Measurements from ENCODE around the gene ORC2.
A peak's percentile ranks its signal among the peaks of the same experiment; 100 is the strongest.
"Not testable (repeated sequence)": the region's sequence is repeated elsewhere in the genome, so short reads cannot be mapped to it uniquely, and the experiment has no call there.

ORC2 gene

DNA sequence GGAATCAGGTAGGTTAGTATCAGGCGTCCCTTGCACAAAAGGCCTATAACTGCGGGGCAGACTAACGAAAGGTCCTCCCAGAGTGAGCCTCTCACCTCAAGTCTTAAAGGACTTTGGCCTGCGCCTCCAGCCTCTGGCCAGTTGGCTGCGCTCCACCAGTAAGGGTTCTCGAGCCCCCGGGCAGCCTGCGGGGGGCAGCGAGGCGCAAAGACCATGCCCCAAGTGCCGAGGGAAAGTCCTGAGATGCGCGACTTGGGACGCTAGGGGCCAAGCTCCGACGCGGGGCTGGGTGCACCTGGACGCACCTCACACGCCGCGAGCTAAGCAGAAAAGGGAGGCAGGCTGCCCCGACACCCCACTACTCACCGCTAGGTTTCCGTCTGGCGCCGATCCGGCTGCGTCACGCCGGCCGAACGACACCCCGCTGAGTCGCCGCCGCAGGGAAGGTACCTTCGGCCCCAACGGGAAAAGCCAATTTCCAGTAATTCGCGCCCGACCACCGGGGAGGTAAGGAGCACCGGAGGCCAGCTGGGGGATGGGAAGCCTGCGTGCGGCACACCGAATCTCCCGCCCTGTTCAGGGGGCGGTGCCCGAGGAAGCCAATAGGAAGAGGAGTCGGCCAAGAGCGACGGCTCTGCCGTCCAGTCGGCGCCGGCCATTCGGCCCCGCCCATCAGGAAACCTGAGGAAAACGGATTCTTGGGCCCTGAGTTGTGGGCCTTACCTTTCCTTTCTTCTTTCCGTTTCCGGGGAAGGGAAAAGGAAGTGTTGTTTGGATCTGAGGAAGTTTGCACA is at the start of gene ORC2:
Gene ORC2 (minus strand): TSS at position 537 of the 794 bp plus-strand sequence. CDS start 5,537 bp downstream, outside the sequence.
- DNase-seq, result peak; percentile 88 to 99 (median 92)
- intact Hi-C loops (cut with DNase I), result loop anchor here (5.0 kb wide), 1 partner anchor 104 kb away; no protein-coding TSS in a partner anchor

DNA sequence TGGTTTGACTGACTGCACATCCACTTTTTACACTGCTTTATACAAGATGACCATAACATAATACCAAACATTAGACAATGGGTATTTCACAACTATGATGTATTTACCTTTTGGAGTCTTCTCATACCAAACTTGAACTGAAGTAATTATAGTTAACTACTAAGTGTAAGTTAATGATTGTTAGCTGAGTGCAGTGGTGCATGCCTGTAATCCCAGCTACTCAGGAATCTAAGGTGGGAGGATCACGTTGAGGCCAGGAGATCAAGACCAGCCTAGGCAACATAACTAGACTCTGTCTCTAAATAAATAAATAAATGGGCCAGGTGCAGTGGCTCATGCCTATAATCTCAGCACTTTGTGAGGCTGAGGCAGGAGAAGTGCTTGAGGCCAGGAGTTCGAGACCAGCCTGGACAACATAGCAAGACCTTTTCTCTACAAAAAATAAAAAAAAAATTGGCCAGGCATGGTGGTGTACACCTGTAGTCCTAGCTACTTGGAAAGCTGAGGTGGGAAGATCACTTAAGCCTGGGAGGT is 44.9 kb upstream of the ORC2 start:
- intact Hi-C loops (cut with DNase I), result no loop called here
- DNase-seq, result no peak

DNA sequence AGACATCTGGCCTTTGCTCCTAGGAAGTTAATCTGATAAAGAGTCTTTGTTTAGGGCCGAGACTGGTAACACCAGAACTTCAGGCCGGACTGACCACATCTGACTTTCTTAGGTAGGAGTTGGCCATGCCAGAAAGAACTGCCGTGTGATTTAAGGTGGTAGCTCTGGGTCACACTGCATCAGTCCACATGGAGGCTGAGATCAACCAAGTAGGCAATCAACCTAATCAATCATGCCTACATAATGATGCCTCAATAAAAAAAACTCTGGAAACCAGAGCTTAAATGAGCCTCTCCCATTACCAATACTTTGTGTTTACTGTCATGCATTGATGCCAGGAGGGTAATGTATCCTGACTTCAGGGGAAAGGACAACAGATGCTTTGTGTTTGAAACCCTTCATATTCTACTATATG is 44.1 kb upstream of the ORC2 start:
- intact Hi-C loops (cut with DNase I), result no loop called here
- no peak for DNase-seq

DNA sequence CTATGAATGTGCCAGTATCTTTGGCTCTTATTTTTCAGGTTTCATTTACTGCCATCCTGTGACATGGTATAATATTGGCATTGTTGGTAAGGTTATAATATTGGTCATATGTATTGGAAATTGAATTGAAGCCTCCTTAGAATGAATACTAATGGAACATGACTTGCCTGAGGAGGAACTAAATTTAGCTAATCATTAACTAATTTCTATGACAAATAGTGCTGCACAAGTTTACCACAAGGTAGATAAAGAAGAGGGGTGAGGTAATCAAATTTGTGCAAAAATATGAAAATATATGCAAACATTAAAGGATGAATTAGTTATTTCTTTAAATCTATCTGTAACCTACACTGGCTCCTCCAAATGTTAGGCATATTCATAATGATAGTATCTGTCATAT is 43.2 kb upstream of the ORC2 start:
- intact Hi-C loops (cut with DNase I), result no loop called here
- no peak for DNase-seq

DNA sequence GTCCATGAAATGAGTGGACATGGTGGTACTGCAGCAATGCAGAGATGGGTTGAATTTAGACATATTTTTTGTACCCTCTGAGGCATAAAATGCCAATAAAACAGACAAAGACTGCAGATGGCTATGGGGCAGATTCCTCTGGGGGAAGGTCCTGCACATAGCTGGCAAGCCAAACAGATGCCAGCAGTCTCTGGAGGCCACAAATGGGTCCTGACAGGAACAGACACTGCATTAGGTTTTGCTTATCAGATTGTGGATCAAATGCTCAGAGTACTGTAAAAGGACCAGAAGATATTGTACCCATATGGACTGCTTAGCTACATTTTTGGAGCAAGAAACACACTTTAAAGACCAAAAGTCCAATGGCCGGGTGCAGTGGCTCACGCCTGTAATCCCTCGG is 40.9 kb upstream of the ORC2 start:
- no peak for DNase-seq
- intact Hi-C loops (cut with DNase I), result no loop called here

DNA sequence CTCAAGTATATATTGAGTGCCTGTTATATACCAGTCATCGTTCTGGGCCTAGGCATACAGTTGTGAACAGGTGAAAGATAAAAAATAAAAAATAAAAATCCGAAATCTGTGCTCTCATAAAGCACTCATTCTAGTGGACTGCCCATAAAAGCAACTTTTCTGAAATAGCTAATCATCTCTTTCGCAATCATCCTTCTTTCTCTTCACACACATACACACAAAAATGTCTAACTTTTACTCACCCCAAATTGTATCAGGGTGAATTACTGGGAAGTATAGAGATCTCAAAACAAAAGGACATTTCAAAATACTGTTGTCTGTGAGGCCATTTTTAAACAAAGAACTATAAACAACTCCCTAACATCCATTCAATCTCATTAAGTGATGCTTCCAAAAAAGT is 29.6 kb upstream of the ORC2 start:
- DNase-seq, result no peak
- intact Hi-C loops (cut with DNase I), result no loop called here

DNA sequence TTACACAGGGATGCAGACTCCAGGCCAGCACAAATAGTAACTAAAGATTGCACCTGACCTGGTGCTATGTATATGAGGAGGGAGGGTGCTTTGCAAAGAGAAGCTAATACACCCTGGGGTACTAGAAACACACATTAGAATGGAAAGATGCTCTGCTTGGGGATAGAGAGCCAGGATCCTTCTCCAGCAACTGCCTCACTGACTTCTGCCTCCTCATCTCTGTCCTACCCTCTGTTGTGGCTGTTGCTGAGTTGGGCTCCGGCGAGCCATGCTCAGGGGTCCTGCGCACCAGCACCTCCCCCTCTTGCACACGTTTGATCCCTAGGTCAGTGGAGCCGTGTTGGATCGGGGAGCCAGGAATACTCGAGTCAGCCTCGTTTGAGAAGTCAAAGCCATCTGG is 23.7 kb upstream of the ORC2 start:
- no peak for DNase-seq
- intact Hi-C loops (cut with DNase I), result no loop called here

DNA sequence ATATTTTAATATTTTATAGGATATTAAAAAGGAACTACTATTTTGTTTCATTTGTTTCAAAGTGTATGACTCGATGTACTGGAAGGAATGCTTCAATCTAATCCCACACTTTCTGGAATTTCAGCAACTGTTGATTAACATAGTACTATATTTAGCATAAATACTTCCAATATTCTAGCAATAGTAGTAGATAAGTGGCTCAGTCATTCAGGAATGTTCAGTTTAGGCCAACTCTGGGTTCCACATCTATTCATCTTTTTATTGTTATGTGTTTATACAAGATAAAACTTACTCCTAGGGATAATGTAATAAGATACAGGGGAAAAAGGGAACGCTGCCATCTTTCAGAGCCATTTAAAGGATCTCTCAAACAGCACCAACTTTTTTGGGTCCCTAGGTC is 22.3 kb upstream of the ORC2 start:
- DNase-seq, result no peak
- intact Hi-C loops (cut with DNase I), result no loop called here

DNA sequence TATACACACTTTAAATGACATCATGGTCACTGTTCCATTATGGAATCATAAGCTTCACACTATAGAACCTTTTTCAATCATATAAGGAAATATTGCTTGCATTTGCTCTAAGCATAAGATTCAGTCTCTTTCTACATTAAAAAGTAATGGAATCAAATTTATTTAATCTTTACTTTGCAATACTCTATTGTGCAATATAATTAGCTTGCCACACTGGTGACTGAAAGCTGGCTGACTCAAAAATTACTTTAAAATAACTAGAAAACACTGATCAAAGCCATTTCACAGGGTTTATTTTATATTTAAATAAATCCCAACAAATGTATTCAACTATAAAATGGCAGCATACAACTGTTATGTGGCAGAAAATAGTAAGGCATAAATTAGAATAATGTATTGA is 13.2 kb upstream of the ORC2 start:
- intact Hi-C loops (cut with DNase I), result no loop called here
- DNase-seq, result no peak

DNA sequence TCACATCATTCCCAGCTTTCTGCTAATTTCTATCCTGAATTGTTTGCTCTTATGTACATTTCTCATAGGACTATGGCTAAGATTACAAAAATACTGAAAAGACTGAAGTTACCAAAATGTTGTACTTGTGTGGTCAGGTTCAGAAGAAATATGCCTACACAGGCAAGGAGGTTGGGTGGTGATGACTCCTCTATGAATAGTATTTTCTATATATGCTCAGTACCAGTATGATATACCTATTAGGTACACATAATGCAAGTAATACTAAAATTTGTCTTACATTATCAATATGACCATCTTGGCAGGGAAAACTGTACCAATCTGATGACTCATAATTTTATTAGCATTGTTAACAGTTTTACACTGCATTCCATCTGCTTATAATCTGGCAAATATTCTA is 12.2 kb upstream of the ORC2 start:
- intact Hi-C loops (cut with DNase I), result no loop called here
- DNase-seq, result no peak

DNA sequence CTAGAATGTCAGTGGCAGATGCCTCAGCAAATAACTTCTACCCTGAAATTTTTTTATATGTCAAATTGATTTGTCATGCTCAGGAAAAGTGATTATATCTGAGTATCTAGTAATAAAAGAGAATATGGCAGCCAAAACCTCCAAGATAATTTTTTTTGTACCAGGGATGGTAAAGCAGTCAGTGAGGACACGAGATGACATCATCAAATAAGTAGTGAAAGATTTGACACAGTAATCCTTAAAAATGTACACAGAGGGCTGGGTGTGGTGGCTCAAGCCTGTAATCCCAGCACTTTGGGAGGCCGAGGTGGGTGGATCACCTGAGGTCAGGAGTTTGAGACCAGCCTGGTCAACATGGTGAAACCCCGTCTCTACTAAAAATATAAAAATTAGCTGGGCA is 6.6 kb upstream of the ORC2 start:
- intact Hi-C loops (cut with DNase I); DNase-seq: not testable (repeated sequence)

DNA sequence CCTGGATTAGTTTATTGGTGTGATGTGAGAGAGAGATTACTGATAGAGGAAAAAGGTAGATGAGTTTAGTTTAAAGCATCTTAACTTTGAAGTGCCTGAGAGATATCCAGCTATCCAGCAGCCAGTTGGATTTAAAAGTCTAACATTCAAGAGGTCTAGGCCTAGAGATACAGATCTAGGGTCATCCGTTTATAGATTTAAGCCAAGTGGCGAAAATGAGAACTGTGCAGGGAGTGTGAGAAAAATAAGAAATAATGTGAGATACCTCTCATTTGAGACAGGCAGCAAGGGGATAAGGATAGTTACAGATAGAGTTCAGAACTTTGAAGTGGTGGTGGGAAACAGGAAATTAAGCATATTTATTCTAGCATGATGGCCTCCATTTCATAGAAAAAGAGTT is 5.3 kb upstream of the ORC2 start:
- DNase-seq, result no peak
- intact Hi-C loops (cut with DNase I), result no loop called here

DNA sequence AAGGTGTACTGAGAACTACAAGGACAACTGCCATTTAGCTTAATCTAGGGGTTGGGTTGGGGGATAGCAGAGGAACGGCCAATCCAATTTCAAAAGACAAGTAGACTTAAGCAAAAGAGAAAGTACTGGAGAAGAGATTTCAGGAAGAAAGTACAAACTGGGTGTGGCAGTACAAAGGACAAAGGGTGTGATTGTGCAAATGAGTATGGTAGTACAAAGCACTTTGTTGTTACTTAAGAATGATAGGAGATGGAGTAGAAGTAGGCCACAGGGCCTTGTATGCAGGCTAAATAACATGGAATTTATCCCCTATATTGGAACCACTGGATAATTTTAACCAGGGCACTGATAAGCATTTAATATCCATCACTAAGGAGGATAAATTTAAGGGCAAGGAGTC is 4.7 kb upstream of the ORC2 start:
- intact Hi-C loops (cut with DNase I), result no loop called here

DNA sequence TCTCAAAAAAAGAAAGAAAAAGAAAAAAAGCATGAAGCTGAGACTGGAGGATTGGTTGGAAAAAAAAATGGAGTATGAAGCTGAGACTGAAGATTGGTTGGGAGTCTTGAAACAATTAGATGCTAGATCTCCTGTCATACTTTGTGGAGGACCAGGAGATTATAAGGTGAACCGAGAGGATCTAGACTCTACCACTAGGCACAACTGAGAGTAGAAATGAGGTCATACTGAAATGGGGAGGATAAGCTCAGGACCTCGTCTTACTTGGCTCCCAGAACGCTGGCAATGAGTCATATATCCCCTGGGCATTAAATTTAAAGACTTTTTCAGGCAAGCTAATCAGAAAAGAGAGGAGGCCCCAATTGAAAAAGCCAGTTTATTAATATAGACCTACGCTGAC is 3.3 kb upstream of the ORC2 start:
- no peak for DNase-seq
- intact Hi-C loops (cut with DNase I), result no loop called here

More for the DNA sequence above, 4.7 kb upstream of the ORC2 start:
- DNase-seq, result no peak

DNA sequence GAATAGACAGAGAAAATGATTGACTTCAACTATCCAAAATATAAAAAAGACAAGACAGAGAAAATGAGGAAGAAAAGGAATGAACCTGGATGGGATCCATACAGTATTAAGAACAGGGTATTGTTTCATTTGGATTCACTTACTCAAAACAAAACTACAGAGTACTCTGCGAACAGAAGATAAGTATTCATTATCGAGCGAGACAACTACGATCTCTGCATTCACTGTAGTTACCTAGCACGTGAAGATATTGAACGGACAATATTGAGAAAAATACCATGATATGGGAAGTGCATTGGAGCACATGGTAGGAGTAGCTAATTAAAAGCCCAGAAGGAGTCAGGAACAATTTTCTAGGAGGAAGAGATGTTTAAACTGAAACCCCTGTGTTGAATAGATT is 1.0 kb upstream of the ORC2 start:
- intact Hi-C loops (cut with DNase I), result loop anchor here (5.0 kb wide), 1 partner anchor 103 kb away; no protein-coding TSS in a partner anchor

DNA sequence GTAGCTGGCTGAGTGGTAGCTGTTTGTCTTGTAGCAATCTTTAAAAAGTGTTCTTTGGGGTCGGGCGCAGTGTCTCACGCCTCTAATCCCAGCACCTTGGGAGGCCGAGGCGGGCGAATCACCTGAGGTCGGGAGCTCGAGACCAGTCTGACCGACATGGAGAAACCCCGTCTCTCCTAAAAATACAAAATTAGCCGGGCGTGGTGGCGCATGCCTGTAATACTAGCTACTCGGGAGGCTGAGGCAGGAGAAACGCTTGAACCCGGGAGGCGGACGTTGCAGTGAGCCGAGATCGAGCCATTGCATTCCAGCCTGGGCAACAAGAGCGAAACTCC is 425 bp upstream of the ORC2 start:
- intact Hi-C loops (cut with DNase I), result loop anchor here (5.0 kb wide), 1 partner anchor 103 kb away; no protein-coding TSS in a partner anchor
- DNase-seq, result peak in 3 of 10 donors; percentile 13 to 81 (median 74)

More for the DNA sequence above, 1.0 kb upstream of the ORC2 start:
- no peak for DNase-seq

DNA sequence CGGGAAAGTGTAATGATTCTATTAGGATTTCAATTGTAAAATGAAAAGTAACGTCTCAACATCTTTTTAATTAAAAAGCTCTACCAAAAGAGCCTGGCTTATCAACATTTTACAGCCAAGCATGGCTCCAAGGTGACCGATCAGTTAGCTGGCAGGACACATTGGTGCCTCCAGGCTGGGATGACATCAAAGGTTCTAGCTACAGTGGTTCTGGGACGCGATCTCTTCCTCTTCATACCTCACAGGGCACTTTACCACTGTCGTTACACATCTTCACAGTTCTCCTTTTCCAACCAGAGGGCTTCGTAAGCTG is 693 bp downstream of the ORC2 start:
- intact Hi-C loops (cut with DNase I), result loop anchor here (5.0 kb wide), 1 partner anchor 105 kb away; no protein-coding TSS in a partner anchor
- no peak for DNase-seq

DNA sequence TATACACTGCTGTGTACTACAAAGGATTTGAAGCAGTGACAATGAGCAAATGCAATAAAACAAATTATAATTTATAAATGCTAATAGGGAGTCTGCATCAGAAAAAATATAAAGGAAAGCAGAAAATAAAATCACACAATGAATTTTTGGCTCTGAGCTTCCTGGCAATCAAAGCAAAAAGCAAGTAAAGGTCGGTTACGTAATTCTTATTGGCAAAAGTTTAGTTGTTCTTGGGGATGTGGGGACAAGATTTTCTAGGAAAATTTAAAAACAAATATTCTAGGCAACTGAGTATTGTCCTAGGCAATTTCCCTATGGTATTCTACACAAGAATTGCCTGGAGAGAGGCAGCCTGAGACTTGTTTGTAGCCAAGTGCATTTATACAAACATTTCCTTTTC is 1.8 kb downstream of the ORC2 start:
- intact Hi-C loops (cut with DNase I), result loop anchor here (5.0 kb wide), 1 partner anchor 106 kb away; no protein-coding TSS in a partner anchor
- no peak for DNase-seq

DNA sequence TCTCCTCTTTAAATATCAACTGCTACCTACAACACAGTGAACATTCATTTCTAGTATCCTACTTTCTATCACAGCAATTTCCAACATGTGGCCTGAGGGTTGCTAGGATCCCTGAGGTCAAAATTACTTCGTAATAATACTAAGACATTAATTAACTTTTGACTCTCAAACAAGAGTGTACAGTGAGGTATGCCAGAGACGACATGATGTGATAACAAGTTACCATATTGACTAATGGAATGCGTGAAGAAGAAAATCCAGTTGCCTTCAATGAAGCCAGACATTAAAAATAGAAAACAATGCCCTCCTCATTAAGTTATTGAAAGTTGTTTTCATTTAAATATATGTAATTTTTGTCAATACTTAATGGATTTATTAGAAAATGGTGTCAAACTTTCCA is 13.1 kb downstream of the ORC2 start:
- intact Hi-C loops (cut with DNase I), result no loop called here
- no peak for DNase-seq

DNA sequence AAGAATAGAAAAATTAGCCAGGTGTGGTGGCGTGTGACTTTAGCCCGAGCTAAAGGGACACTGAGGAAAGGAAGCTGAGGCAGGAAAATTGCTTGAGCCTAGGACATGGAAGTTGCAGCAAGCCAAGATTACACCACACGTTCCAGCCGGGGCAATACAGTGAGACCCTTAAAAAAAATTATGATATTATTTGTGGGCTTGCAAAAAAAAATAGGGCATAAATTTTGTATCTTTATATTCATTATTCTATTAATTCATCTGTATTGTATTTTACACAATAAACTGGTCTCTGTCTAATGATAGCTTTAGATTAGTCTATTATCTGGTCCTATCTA is 18.1 kb downstream of the ORC2 start:
- intact Hi-C loops (cut with DNase I), result no loop called here
- no peak for DNase-seq

DNA sequence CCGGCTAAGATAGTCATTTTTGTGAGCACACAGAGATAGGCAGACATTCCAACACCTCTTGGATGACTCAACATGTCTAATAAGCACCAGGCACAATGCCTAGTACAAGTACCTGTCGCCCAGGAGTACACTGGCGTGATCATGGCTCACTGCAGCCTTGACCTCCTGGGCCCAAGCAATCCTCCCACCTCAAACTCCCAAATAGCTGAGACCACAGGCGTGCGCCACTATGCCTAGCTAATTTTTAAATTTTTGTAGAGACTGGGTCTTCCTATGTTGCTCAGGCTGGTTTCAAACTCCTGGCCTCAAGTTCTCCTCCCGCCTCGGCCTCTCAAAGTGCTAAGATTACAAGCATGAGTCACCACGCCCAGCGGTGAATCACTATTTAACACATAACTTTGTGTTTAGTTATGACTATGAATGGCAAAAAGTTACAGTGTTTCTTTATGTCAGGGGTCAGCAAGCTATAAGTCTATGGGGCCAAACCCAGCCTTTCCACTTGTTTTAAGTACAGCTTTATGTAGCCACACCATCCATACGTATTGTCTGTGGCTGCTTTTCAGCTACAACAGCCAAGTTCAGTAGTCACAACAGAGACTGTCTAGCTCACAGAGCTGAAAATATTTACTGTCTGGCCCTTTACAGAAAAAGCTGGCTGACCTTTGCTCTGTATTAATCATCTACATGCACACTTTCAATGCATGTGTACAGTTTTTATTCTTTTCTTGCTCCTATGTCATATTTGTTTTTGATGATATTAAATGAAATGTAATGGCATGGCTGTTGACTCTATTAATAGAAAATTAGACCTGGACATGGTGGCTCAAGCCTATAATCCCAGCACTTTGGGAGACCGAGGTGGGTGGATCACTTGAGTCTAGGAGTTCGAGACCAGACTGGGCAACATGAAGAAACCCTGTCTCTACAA is 18.7 kb downstream of the ORC2 start:
- intact Hi-C loops (cut with DNase I), result no loop called here
- no peak for DNase-seq

Measured in posterior cingulate gyrus (tissue), 11 donors.